PC-3 (cell line): ENCODE results near the gene GPR18. TPM values are rescaled to one million over a fixed set of nuclear protein-coding genes. Genes with fewer than 3 reads are reported as not detected.
"Not testable (repeated sequence)": the region's sequence is repeated elsewhere in the genome, so short reads cannot be mapped to it uniquely, and the experiment has no call there.

ENCODE experiments used
- ATAC-seq: fragments of 200-7000 bp; cut with Tn5 transposase; 2 replicates; pipeline ENCODE4 v1.9.1; 2020; ENCODE audit warnings: mild to moderate bottlenecking, moderate library complexity
- BruUV-seq: library from RNA; stranded (reverse); fragments of 400-500 nt; replicated peaks from 2 replicates; lab custom pipeline; 2021; lab: Mats Ljungman, UMichigan
- CTCF ChIA-PET: fragments of 300-600 bp; sonication (Branson Sonifier 250); formaldehyde crosslinking; loops from one replicate; lab custom pipeline; 2022; ENCODE audit warnings: antibody characterized with exemption; lab: Charles Lee
- POLR2A ChIA-PET: fragments of 300-600 bp; sonication (Branson Sonifier 250); formaldehyde crosslinking; loops from one replicate; lab custom pipeline; 2022; ENCODE audit warnings: antibody characterized with exemption; ENCODE audit not compliant: unreplicated experiment; lab: Charles Lee
- DNase-seq: peaks from one replicate; pipeline ENCODE4 v3.0.0-alpha.2; 2015
- H2AFZ ChIP-seq: fragments of 300-600 bp; sonication (generic); 2 replicates; pipeline ENCODE4 v1.6.0; 2016; ENCODE audit warnings: antibody characterized with exemption, low read length
- H3F3A ChIP-seq: fragments of 300-600 bp; sonication (generic); one replicate; pipeline ENCODE4 v1.6.0; 2017; ENCODE audit warnings: antibody characterized with exemption, low read length, control low read depth, mild to moderate bottlenecking; ENCODE audit not compliant: unreplicated experiment
- H3K27ac ChIP-seq: fragments of 300-600 bp; sonication (generic); 2 replicates; pipeline ENCODE4 v1.5.1; 2016; ENCODE audit warnings: mild to moderate bottlenecking, low read length
- H3K27me3 ChIP-seq: fragments of 300-600 bp; sonication (generic); 2 replicates; pipeline ENCODE4 v1.6.1; 2016; ENCODE audit warnings: low read length, mixed read lengths
- H3K36me3 ChIP-seq: fragments of 300-600 bp; sonication (generic); 2 replicates; pipeline ENCODE4 v1.6.1; 2016; ENCODE audit warnings: low read depth, mixed run types, low read length, mixed read lengths
- H3K4me1 ChIP-seq: fragments of 300-600 bp; sonication (generic); 2 replicates; pipeline ENCODE4 v1.5.1; 2016; ENCODE audit warnings: low read length; ENCODE audit not compliant: insufficient read depth
- H3K4me2 ChIP-seq: fragments of 300-600 bp; sonication (generic); 2 replicates; pipeline ENCODE4 v1.6.0; 2016; ENCODE audit warnings: low read length
- H3K4me3 ChIP-seq: fragments of 300-600 bp; sonication (generic); 2 replicates; pipeline ENCODE4 v1.5.1; 2016; ENCODE audit warnings: mild to moderate bottlenecking, low read length, mixed read lengths
- H3K79me2 ChIP-seq: fragments of 300-600 bp; sonication (generic); 2 replicates; pipeline ENCODE4 v1.6.1; 2017; ENCODE audit warnings: low read length, mixed read lengths
- H3K9ac ChIP-seq: fragments of 300-600 bp; sonication (generic); 2 replicates; pipeline ENCODE4 v1.6.0; 2016; ENCODE audit warnings: mild to moderate bottlenecking, low read length
- H3K9me2 ChIP-seq: fragments of 300-600 bp; sonication (generic); replicated peaks from 2 replicates; pipeline ENCODE4 v1.6.1; 2016; ENCODE audit warnings: mixed run types, low read length, mixed read lengths
- H3K9me3 ChIP-seq: fragments of 300-600 bp; sonication (generic); 2 replicates; pipeline ENCODE4 v1.6.1; 2016; ENCODE audit warnings: low read length, mixed read lengths
- H4K20me1 ChIP-seq: fragments of 300-600 bp; sonication (generic); 2 replicates; pipeline ENCODE4 v1.6.1; 2016; ENCODE audit warnings: low read length, mixed read lengths
- CTCF ChIP-seq: fragments of 300-600 bp; sonication (generic); conservative IDR thresholded peaks from 2 replicates; pipeline ENCODE4 v1.5.1; 2017; ENCODE audit warnings: antibody characterized with exemption, low read depth, mild to moderate bottlenecking, low read length
- EZH2 ChIP-seq: fragments of 300-600 bp; sonication (generic); IDR thresholded peaks from one replicate; pipeline ENCODE4 v1.6.1; 2017; ENCODE audit warnings: antibody characterized with exemption, mild to moderate bottlenecking, low read length; ENCODE audit not compliant: unreplicated experiment
- EZH2phosphoT487 ChIP-seq: fragments of 300-600 bp; sonication (generic); IDR thresholded peaks from 2 replicates; pipeline ENCODE4 v1.6.1; 2018; ENCODE audit warnings: mild to moderate bottlenecking, antibody characterized with exemption, low read length, borderline replicate concordance
- intact Hi-C: fragments of 100-400 bp; cut with micrococcal nuclease; formaldehyde crosslinking; loops from 2 replicates; pipeline ENCODE4 v1.9.0; 2023
- total RNA-seq: library from RNA; depleted of rRNA; stranded (reverse); fragments of >200 nt; gene quantifications from 2 replicates; pipeline ENCODE4 v1.2.3, GENCODE V29; 2014

GPR18 gene
- total RNA-seq, 1 experiment from 2014 or later: not detected

- ATAC-seq (no peak), DNase-seq (no peak)
- no peaks in the 10 kb centered on the region for H3K9me2 ChIP-seq
- H3K9ac ChIP-seq: no peak overlapping the region
- H3K27ac ChIP-seq: no peak overlapping the region
- H3K4me2 ChIP-seq: no peak overlapping the region
- intact Hi-C loops: no loop called here
- ChIA-PET CTCF (no interaction called here), POLR2A (interaction anchor here (0.6 kb wide), 1 partner anchor 15 kb away, joined by 6 read pairs; no protein-coding TSS in a partner anchor)
- no peaks in the 10 kb centered on the region for H4K20me1 ChIP-seq
- no peaks in the 10 kb centered on the region for H3K36me3 ChIP-seq
- no peaks in the 10 kb centered on the region for H3K9me3 ChIP-seq
- no peaks in the 10 kb centered on the region for H3K79me2 ChIP-seq
- H3K27me3 ChIP-seq: no peaks in the 10 kb centered on the region
- no peak for TF ChIP-seq CTCF
- no TSS peak for BruUV-seq
- H3F3A ChIP-seq: no peaks in the 10 kb centered on the region
- H3K4me3 ChIP-seq: no peak overlapping the region
- H2AFZ ChIP-seq: no peak overlapping the region
- no peaks in the 10 kb centered on the region for H3K4me1 ChIP-seq
These were observed 7.0 kb downstream of the GPR18 start for GRCh38 chr13:99250982-99251825.

- CTCF ChIA-PET: not testable (repeated sequence)
These were observed 8.6 kb downstream of the GPR18 start for GRCh38 chr13:99249606-99250005.

GRCh38 chr13:99249178-99249577, 9.0 kb downstream of the GPR18 start:
- H3K4me2 ChIP-seq, H3K9me2 ChIP-seq, H3K9me3 ChIP-seq, BruUV-seq, H2AFZ ChIP-seq, DNase-seq, H3K36me3 ChIP-seq, H3F3A ChIP-seq, H3K27me3 ChIP-seq, intact Hi-C loops, H4K20me1 ChIP-seq, H3K9ac ChIP-seq, ATAC-seq, H3K27ac ChIP-seq, POLR2A ChIA-PET, H3K4me3 ChIP-seq, H3K79me2 ChIP-seq, CTCF ChIA-PET, H3K4me1 ChIP-seq: not testable (repeated sequence)

More at GRCh38 chr13:99249606-99250005, 8.6 kb downstream of the GPR18 start:
- BruUV-seq, H3K9ac ChIP-seq, ATAC-seq, H3K4me3 ChIP-seq, H3K9me2 ChIP-seq, POLR2A ChIA-PET, H4K20me1 ChIP-seq, H3K9me3 ChIP-seq, H3K36me3 ChIP-seq, H3K4me2 ChIP-seq, H3K79me2 ChIP-seq, intact Hi-C loops, H3K27ac ChIP-seq, DNase-seq, H3K4me1 ChIP-seq, H3K27me3 ChIP-seq, H2AFZ ChIP-seq, H3F3A ChIP-seq: not testable (repeated sequence)

GRCh38 chr13:99246100-99246499, 12.1 kb downstream of the GPR18 start:
- ChIA-PET POLR2A (no interaction called here), CTCF (no interaction called here)
- Histone ChIP-seq H3K9me3 (no peaks in the 10 kb centered on the region), H3K9me2 (no peaks in the 10 kb centered on the region), H3K4me1 (no peaks in the 10 kb centered on the region), H3K36me3 (peaks cover 2% of the 10 kb centered on the region; the same call in 1 of the 2 replicates), H3K27me3 (no peaks in the 10 kb centered on the region), H4K20me1 (no peaks in the 10 kb centered on the region), H3K27ac (no peak overlapping the region), H3K4me2 (no peak overlapping the region), H3K9ac (no peak overlapping the region), H3K4me3 (no peak overlapping the region), H2AFZ (no peak overlapping the region), H3F3A (no peaks in the 10 kb centered on the region), H3K79me2 (no peaks in the 10 kb centered on the region)
- no TSS peak for BruUV-seq
- DNase-seq: no peak
- ATAC-seq: no peak
- intact Hi-C loops: no loop called here
- no peak for TF ChIP-seq EZH2
- TF ChIP-seq CTCF: no peak
- no peak for TF ChIP-seq EZH2phosphoT487
